Measurements from ENCODE around the gene MAPK1. TPM values are rescaled to one million over a fixed set of nuclear protein-coding genes. Genes with fewer than 3 reads are reported as not detected.
A peak's percentile ranks its signal among the peaks of the same experiment; 100 is the strongest.

The MAPK1 gene
- total and polyA plus RNA-seq, 2 donors (not counting 3 experiments of a cell fraction or from before 2014, with no cell fraction given) = 50.9 to 163 TPM

DNA sequence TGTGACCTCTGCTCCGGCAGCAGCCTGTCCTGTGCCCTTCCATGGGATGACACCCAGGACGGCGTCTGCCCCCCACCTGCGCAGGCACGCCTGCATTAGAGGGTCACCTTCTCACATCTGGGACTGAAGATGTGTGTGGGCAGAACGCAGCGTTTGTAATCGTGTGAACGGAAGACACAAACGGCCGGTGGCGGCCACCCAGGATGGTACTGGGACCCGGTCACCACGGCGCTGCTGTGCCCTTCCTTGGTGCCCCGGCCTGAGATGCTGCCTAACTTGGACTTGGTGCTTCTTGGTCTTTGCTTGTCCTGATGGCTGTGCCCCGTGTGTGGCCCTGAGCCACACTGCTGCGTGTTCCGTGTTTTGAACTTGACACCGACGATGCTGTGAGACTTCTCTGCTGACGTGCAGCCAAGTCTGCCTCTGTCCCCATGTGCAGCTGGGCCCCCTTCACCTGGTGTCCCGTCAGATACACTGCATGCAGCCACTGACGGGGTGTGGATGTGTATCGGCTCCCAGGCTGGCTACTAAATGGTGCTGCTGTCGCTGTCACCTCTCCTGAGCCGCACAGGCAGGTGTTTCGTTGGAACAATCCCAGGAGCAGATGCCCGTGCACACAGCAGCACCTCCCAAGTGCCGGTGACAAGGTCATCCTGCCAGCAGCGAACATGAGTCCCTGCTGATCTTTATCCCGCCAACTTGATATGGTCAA lies 153.2 kb downstream of the MAPK1 start:
- Histone ChIP-seq H3K9ac (replicated peaks; ENCODE audit: extremely low read depth, insufficient read depth, low read length) (no peak overlapping the region), H2AFZ (ENCODE audit: low read depth, low read length) (no peak overlapping the region), H3K4me3 (replicated peaks in 1 of 3; ENCODE audit: insufficient read depth in 1 of 3, low read depth in 1 of 3, low read length in 3 of 3) (no peak overlapping the region), H4K20me1 (replicated peaks; ENCODE audit: control insufficient read depth, extremely low read depth, insufficient read depth, low read length) (no peaks in the 10 kb centered on the region), H3K9me1 (replicated peaks; ENCODE audit: control insufficient read depth, extremely low read depth, insufficient read depth, low read length) (no peaks in the 10 kb centered on the region), H3K4me1 (ENCODE audit: control insufficient read depth, extremely low read depth, insufficient read depth, low read length) (peaks cover 3% of the 10 kb centered on the region), H3K36me3 (ENCODE audit: control insufficient read depth in 2 of 2, extremely low read depth in 1 of 2, insufficient read depth in 2 of 2, low read length in 2 of 2) (no peaks in the 10 kb centered on the region), H3K27ac (ENCODE audit: insufficient read depth, low read depth, low read length) (no peak overlapping the region), H3K4me2 (ENCODE audit: insufficient read depth, low read length) (no peak overlapping the region), H3K27me3 (ENCODE audit: control insufficient read depth in 2 of 2, insufficient read depth in 2 of 2, low read length in 2 of 2) (no peaks in the 10 kb centered on the region), H3K9me3 (replicated peaks; ENCODE audit: control insufficient read depth, insufficient read depth, low read length) (no peaks in the 10 kb centered on the region), H3K79me2 (ENCODE audit: control insufficient read depth, insufficient read depth, low read length) (no peaks in the 10 kb centered on the region)
- dilution Hi-C loops (cut with MboI; ENCODE audit: extremely low pct_ligation_motif_present, low sequenced_read_pairs) (loop anchor here (25.0 kb wide), 1 partner anchor 223 kb away; no protein-coding TSS in a partner anchor), intact Hi-C loops (cut with micrococcal nuclease) (loop anchor here (5.0 kb wide), 1 partner anchor 43 kb away; no protein-coding TSS in a partner anchor)
- ChIA-PET POLR2A (no interaction called here), CTCF (interaction anchor here (0.6 to 2.9 kb wide), 13 partner anchors 12 to 347 kb away, joined by 3 to 27 read pairs (median 4); partner anchors contain the start of gene PPM1F)
- no peak for TF ChIP-seq POLR2AphosphoS5 (IDR thresholded peaks at IDR 0.05; ENCODE audit: insufficient read depth, low read depth, low read length)
- FAIRE-seq (no peak), DNase-seq (ENCODE audit: low read depth, low spot score) (no peak)
- BruUV-seq (replicated peaks) = no TSS peak

DNA sequence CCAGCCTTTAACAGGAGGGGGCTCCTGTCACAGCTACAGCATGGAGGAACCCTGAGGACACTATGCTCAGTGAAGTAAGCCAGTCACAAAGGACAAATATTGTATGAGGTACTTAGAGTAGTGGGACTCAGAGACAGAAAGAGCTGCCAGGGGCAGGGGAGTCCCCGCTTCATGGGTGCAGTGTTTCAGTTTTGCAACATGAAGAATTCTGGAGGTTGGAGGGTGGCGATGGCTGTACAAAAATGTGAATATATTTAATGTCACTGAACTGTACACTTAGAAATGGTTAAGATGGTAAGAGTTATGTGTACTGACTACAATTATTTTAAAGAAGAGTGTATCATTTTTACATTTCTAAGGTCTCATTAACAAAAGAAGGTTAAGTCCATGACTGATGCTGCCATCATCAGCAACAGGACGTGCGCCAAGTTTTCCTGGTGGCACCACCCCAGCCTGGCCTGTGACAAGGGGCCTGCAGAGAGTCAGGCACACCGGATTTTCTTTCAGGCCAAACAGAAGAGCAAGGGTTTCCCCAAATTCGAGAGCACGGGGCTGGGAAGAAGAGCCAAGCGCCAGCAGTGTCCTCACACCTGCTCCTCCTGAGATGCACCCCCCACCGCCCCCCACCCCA lies 153.9 kb downstream of the MAPK1 start:
- dilution Hi-C loops (cut with MboI; ENCODE audit: extremely low pct_ligation_motif_present, low sequenced_read_pairs) (loop anchor here (25.0 kb wide), 1 partner anchor 224 kb away; no protein-coding TSS in a partner anchor), intact Hi-C loops (cut with micrococcal nuclease) (loop anchor here (1.0 to 5.0 kb wide), 5 partner anchors 21 to 239 kb away; partner anchors contain the start of genes PPM1F and YPEL1)
- POLR2A ChIA-PET = interaction anchor here (0.6 kb wide), 1 partner anchor 22 kb away, joined by 3 read pairs; the partner anchor contains the start of gene YPEL1
- H3K9me3 ChIP-seq (replicated peaks; ENCODE audit: control insufficient read depth, insufficient read depth, low read length) = no peaks in the 10 kb centered on the region
- FAIRE-seq (no peak), DNase-seq (ENCODE audit: low read depth, low spot score) (no peak)
- H2AFZ ChIP-seq (ENCODE audit: low read depth, low read length) = no peak overlapping the region
- CTCF ChIA-PET = interaction anchor here (0.6 to 2.9 kb wide), 13 partner anchors 13 to 348 kb away, joined by 3 to 27 read pairs (median 4); partner anchors contain the start of gene PPM1F
- no peaks in the 10 kb centered on the region for H3K27me3 ChIP-seq (ENCODE audit: control insufficient read depth in 2 of 2, insufficient read depth in 2 of 2, low read length in 2 of 2)
- peak overlapping the region; percentile 21 for H3K4me2 ChIP-seq (ENCODE audit: insufficient read depth, low read length)
- TF ChIP-seq, protein P1, sequence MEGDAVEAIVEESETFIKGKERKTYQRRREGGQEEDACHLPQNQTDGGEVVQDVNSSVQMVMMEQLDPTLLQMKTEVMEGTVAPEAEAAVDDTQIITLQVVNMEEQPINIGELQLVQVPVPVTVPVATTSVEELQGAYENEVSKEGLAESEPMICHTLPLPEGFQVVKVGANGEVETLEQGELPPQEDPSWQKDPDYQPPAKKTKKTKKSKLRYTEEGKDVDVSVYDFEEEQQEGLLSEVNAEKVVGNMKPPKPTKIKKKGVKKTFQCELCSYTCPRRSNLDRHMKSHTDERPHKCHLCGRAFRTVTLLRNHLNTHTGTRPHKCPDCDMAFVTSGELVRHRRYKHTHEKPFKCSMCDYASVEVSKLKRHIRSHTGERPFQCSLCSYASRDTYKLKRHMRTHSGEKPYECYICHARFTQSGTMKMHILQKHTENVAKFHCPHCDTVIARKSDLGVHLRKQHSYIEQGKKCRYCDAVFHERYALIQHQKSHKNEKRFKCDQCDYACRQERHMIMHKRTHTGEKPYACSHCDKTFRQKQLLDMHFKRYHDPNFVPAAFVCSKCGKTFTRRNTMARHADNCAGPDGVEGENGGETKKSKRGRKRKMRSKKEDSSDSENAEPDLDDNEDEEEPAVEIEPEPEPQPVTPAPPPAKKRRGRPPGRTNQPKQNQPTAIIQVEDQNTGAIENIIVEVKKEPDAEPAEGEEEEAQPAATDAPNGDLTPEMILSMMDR (IDR thresholded peaks at IDR 0.05; ENCODE audit: extremely low read depth in 1 of 2, insufficient read depth in 1 of 2, low read depth in 1 of 2, low read length in 2 of 2) = no peak
- TF ChIP-seq FOS (IDR thresholded peaks at IDR 0.05; ENCODE audit: borderline replicate concordance, insufficient read depth, low read length) = no peak
- TF ChIP-seq, protein P2, sequence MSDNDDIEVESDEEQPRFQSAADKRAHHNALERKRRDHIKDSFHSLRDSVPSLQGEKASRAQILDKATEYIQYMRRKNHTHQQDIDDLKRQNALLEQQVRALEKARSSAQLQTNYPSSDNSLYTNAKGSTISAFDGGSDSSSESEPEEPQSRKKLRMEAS (IDR thresholded peaks at IDR 0.05; ENCODE audit: insufficient read depth, insufficient read length) = no peak
- no peak for TF ChIP-seq JUN (IDR thresholded peaks at IDR 0.05; ENCODE audit: borderline replicate concordance, insufficient read depth, insufficient read length, low read depth)
- no peak for TF ChIP-seq EZH2 (IDR thresholded peaks at IDR 0.05; ENCODE audit: borderline replicate concordance, low read depth, low read length, severe bottlenecking)
- no peak for TF ChIP-seq POLR2AphosphoS5 (IDR thresholded peaks at IDR 0.05; ENCODE audit: insufficient read depth, low read depth, low read length)
- TF ChIP-seq POLR2A (IDR thresholded peaks at IDR 0.05; ENCODE audit: low read depth, low read length) = no peak
- TF ChIP-seq GATA2 (IDR thresholded peaks at IDR 0.05; ENCODE audit: insufficient read depth, insufficient read length, low read depth, low read length) = no peak
- TF ChIP-seq MYC (IDR thresholded peaks at IDR 0.05; ENCODE audit: low read depth, low read length) = no peak
- H3K79me2 ChIP-seq (ENCODE audit: control insufficient read depth, insufficient read depth, low read length) = no peaks in the 10 kb centered on the region
- H4K20me1 ChIP-seq (replicated peaks; ENCODE audit: control insufficient read depth, extremely low read depth, insufficient read depth, low read length) = no peaks in the 10 kb centered on the region
- no peaks in the 10 kb centered on the region for H3K9me1 ChIP-seq (replicated peaks; ENCODE audit: control insufficient read depth, extremely low read depth, insufficient read depth, low read length)
- no peak overlapping the region for H3K27ac ChIP-seq (ENCODE audit: insufficient read depth, low read depth, low read length)
- H3K36me3 ChIP-seq (ENCODE audit: control insufficient read depth in 2 of 2, extremely low read depth in 1 of 2, insufficient read depth in 2 of 2, low read length in 2 of 2) = no peaks in the 10 kb centered on the region
- no peak overlapping the region for H3K4me3 ChIP-seq (replicated peaks in 1 of 3; ENCODE audit: insufficient read depth in 1 of 3, low read depth in 1 of 3, low read length in 3 of 3)
- no TSS peak for BruUV-seq (replicated peaks)
- no peak overlapping the region for H3K9ac ChIP-seq (replicated peaks; ENCODE audit: extremely low read depth, insufficient read depth, low read length)
- H3K4me1 ChIP-seq (ENCODE audit: control insufficient read depth, extremely low read depth, insufficient read depth, low read length) = peaks cover 3% of the 10 kb centered on the region

Data from endothelial cell of umbilical vein (primary cell).